Left hindlimb (tissue), 1 donor: ENCODE results near the gene LY6G5C.

Source experiments
- DNase-seq: peaks from one replicate; pipeline ENCODE4 v3.0.0-alpha.2; 2018

Gene LY6G5C

DNA sequence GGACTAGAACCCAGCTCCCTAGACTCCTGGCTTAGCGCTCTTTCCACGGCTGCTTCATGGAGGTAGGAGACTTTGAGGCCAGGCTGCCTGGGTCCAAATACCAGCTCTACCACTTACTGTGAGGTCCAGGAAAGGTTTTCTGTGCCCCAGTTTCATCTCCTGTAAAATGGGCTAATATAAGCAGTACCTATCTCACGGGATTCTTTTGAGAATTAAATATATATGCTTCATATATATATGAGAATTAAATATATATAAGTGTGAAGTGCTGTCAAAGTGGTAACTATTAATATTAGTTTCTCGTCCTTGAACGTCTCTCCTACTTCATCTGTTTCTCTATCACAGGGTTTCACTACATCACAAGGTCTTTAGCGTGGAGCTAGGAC is 10.2 kb upstream of the LY6G5C start:
- no peak for DNase-seq

- no peak for DNase-seq
These were observed 9.6 kb upstream of the LY6G5C start for GRCh38 chr6:31690231-31691077.

DNA sequence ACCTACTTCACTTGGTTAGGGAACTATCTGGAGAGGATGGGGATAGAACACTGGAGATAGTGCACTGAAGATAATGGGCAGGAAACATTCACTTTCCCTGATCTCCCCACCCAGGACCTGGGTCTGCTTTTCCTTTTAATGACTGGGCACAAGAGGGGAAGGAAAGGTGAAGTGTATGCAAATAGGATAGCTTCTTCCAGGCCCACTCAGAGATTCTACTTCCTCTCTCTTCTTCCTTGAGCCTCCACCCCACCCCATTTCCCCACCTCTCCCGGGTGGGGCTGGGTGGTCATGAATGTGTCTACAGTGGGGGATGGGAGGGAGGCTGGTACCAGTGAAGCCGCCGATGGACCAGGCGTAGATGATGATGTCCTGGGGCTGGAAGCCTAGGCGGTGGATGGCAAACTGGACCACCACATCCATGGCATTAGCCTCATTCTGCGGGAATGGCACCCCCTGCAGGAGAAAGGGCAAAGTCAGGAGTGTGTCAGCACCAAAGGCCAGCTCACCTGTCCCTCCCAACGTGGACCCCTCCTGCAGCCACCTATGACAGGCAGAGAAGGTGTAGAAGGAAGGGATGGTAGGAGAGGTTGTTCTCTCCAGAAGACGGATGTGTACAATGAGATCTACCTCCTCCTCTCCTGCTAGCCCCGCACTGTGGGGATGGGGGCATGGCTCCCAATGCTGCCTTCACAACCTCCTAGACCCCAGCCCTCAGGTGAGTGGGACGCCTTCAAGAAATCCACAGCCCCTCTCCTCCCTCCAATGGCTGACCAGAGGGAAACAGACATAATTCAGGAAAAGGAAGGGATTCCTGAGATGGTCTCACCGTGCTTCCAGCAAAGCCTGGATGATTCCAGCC is 8.6 kb upstream of the LY6G5C start:
- DNase-seq: no peak

DNA sequence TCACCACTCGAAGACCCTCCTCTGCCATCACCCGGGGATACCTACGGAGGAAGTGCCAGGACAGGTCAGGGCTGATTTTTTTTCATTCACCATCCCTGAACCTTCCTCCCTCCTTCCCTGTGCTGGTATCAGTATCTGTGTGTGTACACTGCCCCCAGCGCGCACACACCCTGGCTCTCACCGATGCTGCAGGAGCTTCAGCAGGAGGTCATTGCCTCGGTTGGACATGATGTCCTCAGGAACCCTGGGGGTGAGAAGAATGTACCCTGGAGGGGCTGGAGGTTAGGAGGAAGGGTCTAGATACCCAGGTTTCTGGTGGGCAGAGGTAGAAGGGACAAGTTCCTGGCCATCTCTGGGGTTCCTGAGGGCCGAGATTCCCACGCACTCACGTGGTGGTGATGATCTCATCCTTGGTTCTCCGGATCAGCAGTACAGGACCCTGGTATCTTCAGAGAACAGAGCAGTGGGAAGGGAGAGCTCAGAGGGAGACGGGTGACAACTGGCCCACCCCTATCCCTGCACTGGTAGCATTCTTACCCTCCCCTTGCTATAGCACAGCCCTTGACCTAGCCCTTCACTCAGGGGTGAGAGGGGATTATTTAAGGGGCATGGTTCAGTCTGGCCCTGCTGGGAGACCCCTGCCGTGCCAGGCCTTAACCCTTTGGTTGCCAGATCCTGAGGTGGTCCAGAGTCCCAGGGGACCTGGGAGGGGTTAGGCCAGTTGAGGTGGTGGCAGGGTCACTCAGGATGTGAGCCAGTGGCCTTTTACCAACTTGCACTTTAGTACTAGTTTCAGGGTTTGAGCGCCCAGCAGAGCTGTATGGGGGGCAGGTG is 7.2 kb upstream of the LY6G5C start:
- no peak for DNase-seq

- no peak for DNase-seq
These were observed 6.5 kb upstream of the LY6G5C start for GRCh38 chr6:31687321-31687720.

GRCh38 chr6:31686483-31686882 is 5.6 kb upstream of the LY6G5C start:
- no peak for DNase-seq

DNA sequence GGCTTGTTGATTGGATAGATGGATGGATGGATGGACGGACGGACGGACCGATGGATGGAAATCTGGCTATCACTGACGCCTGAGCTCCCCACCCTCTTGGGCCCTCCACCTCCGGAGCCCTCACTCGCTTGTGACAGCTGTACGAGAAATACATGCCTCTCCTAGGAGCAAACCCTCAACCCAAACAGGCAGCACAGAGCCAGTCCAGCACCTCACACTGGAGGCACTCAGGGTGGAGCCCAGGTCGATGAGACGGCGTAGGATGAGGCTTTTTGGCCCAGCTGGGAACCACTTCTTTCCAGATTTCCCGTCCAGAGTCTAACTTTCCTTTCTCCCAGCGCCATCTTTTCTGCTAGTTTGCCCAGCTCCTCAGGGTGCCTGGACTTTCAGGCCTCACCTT is 2.7 kb upstream of the LY6G5C start:
- DNase-seq: no peak

DNA sequence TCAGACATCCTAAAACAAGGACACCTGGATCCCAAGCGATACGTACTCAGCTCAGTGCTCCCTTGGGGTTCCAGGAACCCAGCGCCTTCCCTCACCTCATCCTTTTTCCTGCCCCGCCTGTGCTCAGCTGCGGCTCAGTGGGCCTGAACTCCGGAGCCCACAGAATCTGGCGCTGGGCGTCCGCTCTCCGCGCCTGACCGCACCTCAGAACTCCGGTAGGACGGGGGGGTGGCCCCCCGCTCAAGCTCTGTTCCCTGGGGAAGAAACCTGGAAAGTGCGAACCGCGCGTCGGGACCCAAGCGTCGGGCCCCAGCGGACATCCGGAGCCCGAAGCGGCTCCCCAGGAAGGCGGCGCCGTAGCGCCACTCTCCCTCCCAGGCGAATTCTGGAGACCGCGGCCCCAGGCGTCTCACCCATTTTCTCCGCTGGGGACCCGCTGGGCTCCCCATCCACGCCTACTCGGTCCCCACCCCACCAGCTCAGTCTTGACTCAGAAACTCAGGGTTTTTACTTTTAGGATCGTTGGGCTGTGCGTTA is 336 bp upstream of the LY6G5C start:
- DNase-seq: peak; percentile 47

- no peak for DNase-seq
These were observed 2.9 kb downstream of the LY6G5C start for GRCh38 chr6:31677955-31678354.

DNA sequence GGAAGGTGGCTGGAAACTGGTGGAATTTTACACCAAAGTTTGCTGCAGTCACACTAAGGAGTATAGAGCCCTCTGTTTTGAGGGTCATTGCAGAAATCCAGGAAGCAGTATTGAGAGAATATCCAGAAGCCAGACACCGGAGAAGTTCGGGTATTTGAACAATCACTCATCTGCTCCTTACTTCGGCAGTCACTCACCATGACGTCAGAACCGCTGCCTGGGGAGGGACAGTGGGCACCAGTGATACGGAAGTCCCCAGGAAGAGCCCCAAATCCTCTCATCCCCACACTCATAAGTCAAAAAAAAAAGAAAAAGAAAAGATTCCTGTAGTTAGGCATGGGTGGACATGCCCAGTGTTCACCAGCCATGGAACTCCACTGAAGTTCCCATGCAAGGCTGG is 4.0 kb downstream of the LY6G5C start:
- DNase-seq: no peak

DNA sequence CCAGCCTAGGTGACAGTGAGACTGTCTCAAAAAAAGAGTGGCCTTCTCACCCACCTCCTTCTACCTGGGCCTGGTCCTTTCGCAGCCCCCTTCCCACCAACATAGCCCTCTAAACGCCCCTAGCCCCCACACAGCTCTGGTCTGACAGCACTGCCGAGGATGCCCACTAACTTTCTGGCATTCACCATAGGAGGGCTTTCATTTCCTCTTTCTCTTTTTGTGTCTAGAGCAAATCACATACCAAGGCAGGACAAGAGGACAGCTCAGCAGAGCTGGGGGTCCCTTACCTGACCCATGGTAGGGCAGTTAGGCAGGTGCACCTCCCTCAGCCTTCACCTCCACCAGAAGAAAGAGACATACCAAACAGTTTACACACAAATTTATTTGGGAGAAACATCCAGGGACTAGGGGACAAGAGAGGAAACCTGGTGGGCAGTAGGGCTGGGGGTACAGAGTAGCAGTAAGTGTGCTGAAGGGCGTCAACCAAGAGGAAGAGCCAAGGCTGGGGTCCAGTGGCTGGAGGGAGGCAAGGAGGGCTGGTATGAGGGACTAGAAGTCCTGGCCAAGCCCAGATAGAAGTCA is 4.5 kb downstream of the LY6G5C start:
- DNase-seq: no peak

- DNase-seq: no peak
These were observed 11.2 kb downstream of the LY6G5C start, which contains the start of gene LY6G5B for GRCh38 chr6:31669676-31670075. LY6G5B (plus strand) TSS chr6:31669976; CDS start chr6:31670951, 975 bp downstream.

DNA sequence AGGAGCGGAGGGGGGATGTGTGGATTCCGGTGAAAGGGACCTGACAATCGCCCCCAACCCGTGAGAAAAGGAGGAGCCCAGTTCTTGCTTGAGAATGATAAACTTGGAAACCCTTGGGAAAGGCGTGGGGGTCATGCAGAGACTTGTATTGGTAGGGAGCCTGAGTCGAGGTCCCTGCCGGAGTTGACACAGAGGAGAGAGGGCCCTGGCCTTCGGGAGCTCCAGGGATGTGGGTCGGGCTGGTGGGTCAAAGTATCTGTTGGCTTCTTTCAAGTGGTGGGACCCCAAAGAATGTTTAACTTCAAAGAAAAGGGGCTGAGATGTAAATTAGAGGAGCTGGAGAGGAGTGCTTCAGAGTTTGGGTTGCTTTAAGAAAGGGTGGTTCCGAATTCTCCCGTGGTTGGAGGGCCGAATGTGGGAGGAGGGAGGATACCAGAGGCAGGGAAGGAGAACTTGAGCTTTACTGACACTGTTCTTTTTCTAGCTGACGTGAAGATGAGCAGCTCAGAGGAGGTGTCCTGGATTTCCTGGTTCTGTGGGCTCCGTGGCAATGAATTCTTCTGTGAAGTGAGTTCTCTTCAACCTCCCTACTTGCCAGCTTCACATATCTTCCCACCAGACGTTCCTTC is 14.4 kb downstream of the LY6G5C start:
- DNase-seq: no peak

DNA sequence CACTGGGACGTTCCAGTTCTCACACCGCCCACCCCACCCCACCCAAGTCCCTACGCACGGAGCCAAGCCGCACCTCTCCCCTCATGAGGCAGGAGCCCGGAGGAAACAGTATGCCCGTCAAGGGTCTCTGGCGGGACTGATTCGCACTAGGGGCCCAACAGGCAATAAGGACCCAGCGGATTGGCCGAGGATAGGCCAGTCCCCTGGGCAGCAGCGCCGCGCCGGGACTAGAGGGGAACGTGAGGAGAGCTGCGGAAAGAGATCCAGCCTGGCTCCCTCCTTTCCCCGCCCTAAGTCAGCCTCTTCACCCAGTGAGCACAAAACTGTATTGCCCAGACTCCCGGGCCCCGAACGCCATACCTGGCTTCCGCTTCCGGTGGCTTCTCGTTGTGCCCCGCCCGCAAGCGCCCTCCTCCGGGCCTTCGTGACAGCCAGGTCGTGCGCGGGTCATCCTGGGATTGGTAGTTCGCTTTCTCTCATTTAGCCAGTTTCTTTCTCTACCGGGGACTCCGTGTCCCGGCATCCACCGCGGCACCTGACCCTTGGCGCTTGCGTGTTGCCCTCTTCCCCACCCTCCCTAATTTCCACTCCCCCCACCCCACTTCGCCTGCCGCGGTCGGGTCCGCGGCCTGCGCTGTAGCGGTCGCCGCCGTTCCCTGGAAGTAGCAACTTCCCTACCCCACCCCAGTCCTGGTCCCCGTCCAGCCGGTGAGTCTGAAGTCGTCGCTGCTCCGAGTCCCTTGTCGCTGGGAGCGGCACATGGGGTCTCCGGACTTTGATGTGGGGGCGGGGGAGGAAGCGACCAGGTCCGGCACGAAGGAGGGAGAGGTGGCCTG is 15.1 kb downstream of the LY6G5C start, which contains the start of gene CSNK2B:
Gene CSNK2B, plus strand, starts transcription at position 580 of the 836 bp plus-strand sequence. CDS start 752 bp downstream, outside the sequence.
- DNase-seq: peak; percentile 99

DNA sequence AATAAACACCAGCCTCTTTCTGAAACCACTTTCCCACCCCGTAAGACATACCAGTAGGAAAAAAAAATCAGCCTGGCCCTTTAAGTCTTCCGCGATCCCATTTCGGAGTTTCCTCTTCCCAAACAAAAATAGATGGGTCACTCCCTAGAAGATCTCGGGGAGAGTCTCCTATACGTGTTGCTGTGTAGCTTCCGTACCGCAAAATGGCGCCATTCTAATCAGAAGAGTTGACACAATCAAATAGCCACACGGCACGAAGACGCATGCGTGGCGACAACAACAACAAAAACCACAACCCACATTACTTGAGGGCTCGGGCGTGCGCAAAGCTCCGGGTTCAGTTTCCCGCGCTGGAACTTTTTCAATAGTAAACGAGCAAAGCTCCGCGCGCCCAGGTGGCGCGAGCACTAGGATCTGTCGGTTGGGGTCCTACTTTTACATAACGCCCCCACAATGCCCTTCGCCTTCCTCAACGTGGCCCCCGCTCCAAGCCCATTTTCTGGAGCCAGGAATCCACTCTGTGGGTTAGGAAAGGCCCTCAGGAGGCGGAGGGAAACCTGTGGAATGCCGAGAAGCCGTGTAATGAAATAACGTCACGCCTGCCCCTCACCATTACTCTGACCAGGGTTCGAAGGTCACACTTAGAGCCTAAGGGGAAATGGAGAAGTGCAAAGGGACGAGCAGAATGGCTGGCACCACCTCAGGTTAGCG is 15.9 kb downstream of the LY6G5C start, which contains the start of gene GPANK1:
Gene GPANK1, minus strand, starts transcription at position 208 of the 711 bp plus-strand sequence. CDS start 519 bp downstream, outside the sequence.
- DNase-seq: peak; percentile 92

- no peak for DNase-seq
These were observed 16.7 kb downstream of the LY6G5C start for GRCh38 chr6:31663961-31664789.

GRCh38 chr6:31663126-31663960 is 17.5 kb downstream of the LY6G5C start:
- DNase-seq: no peak
